LHCN-M2 (cell line): ENCODE results near the gene MACROD2. TPM values are rescaled to one million over a fixed set of nuclear protein-coding genes. Genes with fewer than 3 reads are reported as not detected.

ENCODE experiments used
- DNase-seq: peaks from one replicate; pipeline ENCODE4 v3.0.0-alpha.2; 2012; ENCODE audit warnings: low read depth
- total RNA-seq: library from RNA; depleted of rRNA; stranded (reverse); fragments of >200 nt; gene quantifications from 2 replicates; pipeline ENCODE4 v1.2.3, GENCODE V29; 2014

MACROD2 gene
- total RNA-seq, 1 experiment from 2014 or later: 1.1 TPM

DNA sequence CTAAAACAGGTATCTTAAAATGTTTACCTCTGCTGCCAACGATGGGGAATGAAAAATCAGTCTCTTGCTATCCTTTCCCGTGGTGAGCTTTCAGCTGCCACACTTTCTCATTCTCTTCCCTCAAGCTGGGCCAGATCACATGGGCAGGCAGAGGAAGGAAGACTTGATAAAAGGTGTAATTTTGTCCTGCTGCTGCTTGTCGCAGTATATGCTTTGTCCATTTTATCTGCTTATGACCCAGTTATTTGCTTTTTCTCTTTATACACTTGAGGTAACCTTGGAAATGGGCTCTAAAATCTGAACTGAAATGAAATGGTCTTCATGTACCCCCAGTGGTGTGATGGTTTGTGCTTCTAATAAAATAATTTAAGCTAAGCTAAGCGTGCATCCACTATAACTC lies 1038.0 kb downstream of the MACROD2 start:
- no peak for DNase-seq

DNA sequence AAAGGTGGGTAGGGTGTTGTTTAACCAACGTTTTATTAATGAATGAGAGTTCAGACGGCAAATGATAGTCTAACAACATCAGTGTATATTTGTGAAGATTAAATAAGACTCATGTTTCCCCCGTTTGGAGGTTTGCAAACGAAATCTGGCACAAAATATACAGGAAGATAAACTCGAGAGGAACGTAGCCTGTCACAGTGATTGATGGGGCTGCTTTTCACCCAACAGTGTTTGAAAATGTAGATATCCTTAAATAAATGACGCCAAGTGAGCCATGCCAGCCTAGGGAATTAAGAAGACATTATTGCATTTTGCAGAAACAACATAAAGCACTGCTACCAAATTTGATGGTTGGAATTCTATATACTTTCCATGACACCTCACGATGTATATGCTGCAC lies 1038.6 kb downstream of the MACROD2 start:
- DNase-seq: no peak

DNA sequence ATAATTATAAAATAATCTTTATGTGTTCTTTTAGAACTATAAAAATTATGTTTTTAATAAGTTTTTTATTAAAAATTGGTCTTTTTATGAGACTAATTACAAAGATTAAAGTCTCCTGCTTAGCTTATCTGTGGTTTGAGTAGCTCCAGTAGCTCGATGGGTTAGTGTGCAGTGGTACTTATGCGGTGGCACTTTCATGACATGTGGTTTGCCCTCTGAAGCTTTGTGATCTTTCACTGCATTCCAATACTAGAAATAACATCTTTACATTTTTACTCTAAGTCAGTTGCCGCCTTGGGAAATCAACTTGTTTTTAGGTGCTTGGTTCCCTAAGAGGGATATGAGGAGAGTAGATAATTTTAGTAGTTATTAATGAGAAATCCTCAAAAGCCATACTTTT lies 1041.6 kb downstream of the MACROD2 start:
- DNase-seq: no peak

DNA sequence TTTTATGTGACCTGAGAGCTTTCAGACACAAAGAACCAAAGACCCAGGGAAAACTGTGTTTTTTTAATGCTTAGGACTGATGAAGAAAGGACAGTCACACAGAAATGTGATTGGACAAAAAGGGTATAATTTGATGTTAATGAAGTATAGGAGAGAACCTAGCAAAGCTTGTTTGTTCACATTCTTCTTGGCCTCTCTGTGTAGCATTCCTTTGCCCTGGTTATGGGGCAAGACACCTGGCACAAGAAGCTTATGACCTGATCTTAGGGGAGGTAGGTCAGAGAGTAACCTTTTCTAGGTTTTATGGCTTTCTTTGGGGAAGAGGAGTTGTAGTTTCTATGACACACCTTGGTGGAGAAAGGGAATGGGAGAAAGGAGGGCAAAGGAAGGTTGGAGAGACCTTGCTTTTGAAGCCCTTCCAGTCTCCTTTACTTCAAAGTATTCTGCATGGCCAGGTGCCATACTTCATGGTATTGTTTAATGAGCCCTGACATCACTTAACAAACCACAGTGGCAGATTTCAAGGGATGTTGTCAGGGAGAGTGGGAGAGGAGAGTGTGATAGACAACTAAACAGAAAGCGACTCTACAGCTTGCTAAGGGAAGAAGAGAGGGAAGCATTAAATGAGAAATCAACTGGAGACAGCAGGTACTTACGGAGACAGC lies 1043.9 kb downstream of the MACROD2 start:
- DNase-seq: no peak

DNA sequence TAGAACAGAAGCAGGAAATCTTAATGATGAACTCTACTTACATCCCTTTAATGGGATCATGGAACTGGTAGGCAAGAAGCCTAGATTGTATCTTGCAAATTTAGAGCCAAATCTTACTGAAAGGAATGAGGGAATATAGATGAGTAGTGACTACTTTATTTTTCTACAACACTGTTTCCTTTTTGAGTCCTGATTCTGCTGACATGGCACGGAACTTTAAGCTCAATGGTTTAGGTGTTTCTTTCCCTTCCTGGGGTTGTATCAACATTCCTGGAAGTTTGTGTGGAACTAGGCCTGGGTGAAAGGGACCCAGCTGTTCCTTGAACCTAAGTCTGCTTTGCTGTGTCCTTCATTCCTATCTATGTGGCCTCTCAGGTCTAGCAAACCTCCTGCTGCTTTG lies 1047.4 kb downstream of the MACROD2 start:
- no peak for DNase-seq

DNA sequence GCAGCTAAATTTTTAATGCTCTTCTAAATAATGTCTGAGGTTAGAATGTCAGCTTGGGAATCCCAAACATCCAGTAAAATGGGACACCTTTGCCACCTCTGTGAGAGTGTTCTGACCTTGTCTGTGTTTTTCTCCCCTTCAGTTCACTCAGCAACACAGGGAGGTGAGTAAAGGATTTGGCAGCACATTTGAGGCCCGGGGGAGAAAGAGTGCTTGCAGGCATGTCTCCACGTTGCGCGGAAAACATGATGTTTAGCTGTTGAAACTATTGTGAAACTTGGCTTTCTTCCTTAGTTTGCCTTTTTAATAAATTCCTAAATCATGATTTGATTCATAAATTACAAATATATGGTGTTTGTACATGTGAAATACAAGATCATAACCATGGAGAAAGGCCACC lies 1049.9 kb downstream of the MACROD2 start:
- DNase-seq: no peak

DNA sequence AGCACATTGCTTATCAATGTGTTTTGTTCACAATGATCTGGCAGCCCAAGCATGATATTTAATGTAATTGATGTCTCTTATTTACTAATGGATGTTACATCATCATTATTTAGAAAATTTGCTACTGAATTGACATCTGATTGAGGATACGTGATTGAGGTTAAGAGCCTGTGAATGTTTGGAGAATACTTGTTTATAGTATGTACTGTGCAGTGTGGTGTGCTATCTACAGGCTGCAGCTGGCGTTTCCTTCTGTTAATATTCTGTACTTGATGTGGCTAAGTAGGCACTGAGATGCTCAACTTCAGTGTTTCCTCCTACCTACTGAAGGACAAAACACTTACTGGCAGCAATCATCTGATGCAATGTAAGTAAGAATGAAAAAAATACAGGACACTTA lies 1051.7 kb downstream of the MACROD2 start:
- no peak for DNase-seq

DNA sequence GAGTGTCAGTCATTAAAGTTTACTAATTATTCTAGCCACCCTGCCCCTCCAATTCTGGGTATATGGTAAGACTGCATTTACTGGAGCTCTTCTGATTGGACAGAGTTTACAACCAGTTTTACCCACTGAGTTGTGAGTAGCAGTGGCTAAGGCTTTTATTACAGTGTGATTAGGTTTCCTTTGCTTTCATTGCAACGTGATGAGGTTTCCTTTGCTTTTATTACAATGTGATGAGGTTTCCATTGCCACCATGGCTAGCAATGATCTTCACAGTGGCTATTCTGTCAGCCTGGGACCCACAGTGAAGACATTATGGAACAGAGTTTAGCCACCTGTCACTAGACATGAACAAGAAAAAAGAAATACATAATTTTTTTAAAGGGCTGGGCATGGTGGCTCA lies 1052.3 kb downstream of the MACROD2 start:
- no peak for DNase-seq

DNA sequence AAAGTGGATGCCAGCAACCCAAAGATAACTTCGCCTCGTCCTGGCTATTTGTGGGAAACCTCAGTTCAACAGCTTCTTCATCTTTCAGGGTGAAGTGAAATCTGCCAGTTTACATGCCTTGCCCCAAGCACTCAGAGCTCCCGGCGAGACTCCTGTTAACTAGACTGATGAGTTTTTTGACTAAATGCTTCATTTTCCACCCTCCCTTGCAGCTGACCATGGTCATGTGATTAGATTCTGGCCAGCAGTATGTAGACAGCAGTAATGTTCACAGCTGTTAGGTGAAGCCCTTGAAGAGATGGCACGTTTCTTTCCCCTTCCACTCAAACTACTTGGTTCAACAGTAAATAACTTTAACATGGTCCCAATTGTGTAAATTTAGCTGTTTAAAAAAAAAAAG lies 1060.9 kb downstream of the MACROD2 start:
- peak; percentile 13 for DNase-seq

DNA sequence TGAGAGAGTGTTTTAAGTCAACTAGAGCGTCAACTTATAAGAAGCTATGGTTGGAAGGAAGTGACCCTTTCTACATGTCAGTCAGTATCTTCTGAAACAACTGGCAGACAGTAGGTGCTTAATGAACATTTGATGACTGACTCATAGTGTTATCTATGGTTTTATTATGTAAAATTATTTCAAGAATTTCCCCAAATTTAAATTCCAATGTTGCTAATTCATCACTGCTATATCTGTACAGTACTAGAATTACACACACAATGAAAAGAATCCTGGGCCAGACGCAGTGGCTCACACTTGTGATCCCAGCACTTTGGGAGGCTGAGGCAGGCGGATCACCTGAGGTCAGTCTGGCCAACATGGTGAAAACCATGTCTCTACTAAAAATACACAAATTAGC lies 1063.5 kb downstream of the MACROD2 start:
- DNase-seq: no peak

DNA sequence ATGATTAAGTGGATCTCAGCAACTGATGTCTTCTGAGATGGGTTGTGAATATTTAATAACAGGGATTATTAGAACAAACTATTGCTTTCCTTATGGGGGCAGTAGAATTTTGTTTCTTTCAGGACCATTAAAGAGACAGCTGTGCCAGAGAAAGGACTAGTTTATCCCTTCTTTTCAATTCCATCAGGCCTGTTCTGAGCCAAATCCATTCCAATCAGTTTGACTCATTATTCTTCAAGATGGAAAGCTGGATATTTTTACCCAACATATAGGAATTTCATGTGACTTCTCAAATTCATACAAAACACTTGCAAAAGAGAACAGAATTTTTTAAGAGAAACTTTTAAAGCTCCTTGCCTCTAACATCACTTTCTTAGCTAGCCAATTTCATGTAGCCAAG lies 1064.1 kb downstream of the MACROD2 start:
- DNase-seq: no peak

DNA sequence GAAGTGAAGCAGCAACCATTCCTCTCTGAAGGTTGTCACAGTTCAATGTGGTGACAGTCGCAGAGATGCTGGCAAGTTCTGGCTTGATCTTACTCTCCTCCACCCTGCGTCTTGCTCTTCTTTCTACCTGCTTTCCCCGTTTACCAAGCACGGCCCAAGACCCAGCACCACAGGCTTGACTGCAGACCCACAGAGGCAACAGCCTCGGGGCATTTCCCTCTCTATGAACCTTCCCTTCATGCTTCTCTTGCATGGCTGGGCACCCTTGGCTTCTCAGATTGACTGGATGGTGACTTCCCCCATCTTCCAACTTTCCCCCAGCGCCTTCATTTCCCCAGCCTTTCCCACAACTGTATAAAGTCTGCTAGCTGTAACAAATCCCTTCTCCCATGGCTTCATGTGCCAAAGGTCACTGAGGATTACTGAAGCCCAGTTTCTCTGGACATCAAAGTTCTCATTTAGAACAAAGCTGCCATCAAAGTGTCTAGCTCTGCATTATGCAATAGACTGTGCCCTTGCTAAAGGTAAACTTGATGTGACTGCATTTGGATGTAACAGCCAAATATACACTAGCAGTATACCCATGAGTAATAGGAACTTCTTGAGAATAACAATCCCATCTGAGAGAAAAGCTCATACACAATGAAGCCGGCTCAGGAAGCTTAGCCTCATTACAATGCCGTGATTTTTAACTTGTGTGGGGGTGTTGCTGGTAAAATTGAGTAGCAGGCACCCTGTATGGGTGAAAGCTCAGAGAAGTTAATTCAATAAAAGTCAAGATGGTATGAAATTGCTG lies 1065.1 kb downstream of the MACROD2 start:
- no peak for DNase-seq

DNA sequence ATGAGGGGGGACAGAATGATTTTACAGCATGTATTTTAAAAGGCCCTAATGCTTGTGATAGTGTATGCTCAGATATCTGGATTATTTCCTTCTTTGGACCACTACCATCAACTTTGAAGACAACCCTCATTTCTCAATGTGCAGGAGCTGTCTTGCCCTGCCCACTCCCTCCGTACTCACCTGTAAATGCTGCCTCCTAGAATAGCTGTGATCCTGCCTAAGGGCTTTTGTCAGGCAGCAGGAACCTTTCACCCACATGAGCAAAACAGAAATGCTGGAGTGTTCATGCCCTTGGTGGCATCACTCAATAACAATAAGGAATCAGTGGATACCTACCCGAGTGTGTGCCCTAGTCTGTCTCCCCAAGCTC lies 1065.7 kb downstream of the MACROD2 start:
- DNase-seq: no peak

DNA sequence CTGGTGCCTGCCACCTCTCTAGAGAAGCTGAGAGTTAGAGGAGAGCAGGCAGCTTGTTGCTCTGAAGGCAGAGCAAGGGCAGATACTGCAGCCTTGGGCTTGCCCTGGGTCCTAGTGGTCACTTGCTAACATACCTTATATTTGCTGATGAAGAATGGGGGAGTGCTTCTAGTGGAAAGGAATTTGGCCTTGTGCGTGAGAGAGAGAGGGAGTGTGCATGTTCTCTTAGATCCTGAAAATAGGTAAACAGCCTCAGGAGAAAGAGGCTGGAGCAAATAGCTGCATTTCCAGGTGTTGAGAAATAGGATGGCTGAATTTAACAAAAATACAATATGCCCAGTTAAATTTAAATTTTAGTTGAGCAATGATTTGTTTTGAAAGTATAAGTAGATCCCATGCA lies 1066.6 kb downstream of the MACROD2 start:
- no peak for DNase-seq

DNA sequence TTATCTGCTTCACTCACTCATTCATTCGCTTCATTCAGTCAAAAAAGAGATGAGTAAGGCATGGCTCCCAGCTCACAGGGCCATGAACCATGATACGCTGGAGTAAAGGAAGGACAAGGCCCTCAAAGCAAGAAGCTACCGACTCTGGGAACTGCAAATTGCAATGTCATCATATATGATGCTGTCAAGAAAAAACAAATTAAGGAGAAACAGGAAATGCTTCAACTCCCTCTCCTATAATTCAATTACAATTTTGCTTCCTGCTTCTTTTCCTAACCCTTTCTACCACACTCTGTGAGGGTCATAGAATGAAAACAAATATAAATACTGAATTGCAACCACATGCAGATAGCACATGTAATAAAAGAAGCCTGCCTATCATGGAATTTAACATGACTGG lies 1067.8 kb downstream of the MACROD2 start:
- DNase-seq: no peak

DNA sequence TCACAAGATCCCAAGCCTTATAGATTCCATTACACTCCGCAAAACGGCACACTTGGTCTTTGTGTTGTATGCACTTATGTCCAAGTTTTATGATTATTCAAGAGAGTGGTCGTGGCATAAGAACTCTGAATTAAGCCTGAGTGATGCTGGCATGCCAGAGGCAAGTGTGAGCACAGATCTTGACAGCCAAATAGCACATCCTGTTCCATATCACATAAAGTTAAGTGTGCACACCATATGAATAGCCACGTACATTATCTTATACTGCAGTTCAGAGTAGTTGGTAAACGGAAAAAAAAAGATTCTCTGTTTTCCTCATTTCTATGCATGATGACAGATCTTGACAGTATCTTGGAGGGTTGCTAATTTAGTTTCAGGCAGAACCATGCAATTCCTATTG lies 1069.4 kb downstream of the MACROD2 start:
- DNase-seq: no peak

DNA sequence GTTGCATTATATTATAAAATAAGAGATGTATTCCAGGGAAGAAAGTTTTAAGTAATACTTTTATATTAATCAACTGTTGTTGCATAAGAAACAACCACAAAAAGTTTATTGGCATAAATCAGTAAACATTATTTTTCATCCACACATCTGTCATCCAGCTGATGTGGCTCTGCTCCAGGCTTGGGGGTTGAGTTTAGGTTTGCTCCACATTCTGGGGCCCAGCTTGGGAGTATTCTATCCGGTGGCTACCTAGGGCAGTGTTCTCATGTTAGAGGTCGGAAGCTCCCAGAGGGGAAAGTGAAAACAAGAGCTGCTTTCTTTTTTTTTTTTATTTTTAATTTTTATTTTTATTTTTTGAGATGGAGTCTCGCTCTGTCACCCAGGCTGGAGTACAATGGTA lies 1070.5 kb downstream of the MACROD2 start:
- DNase-seq: no peak

DNA sequence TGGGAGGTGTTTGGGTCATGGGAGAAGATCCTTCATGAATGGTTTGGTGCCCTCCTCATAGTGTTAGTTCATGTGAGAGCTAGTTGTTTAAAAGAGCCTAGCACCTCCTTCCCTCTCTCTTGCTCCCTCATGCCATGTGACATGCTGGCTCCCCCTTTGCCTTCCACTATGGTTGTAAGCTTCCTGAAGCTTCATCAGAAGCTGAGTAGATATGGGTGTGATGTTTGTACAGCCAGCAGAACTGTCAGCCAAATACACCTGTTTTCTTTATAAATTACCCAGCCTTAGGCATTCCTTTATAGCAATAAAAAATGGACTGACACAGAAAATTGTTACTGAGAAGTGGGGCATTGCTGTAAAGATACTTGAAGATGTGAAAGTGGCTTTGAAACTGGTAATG lies 1073.2 kb downstream of the MACROD2 start:
- no peak for DNase-seq

DNA sequence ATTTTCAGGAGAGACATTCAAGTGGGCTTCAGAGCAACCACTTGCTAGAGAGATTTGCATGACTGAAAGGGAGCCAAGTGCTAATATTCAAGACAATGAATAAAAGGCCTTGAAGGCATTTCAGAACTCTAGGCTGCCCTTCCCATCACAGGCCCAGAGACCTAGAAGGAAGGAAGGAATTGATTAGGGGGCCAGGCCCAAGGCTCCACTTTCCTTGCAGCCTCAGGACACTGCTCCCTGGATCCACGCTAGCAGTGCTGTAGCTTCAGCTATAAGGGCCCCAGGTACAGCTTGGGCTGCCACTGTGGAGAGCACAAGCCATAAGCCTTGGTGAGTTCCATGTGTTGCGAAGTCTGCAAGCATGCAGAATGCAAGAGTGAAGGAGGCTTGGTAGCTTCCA lies 1074.0 kb downstream of the MACROD2 start:
- DNase-seq: no peak

DNA sequence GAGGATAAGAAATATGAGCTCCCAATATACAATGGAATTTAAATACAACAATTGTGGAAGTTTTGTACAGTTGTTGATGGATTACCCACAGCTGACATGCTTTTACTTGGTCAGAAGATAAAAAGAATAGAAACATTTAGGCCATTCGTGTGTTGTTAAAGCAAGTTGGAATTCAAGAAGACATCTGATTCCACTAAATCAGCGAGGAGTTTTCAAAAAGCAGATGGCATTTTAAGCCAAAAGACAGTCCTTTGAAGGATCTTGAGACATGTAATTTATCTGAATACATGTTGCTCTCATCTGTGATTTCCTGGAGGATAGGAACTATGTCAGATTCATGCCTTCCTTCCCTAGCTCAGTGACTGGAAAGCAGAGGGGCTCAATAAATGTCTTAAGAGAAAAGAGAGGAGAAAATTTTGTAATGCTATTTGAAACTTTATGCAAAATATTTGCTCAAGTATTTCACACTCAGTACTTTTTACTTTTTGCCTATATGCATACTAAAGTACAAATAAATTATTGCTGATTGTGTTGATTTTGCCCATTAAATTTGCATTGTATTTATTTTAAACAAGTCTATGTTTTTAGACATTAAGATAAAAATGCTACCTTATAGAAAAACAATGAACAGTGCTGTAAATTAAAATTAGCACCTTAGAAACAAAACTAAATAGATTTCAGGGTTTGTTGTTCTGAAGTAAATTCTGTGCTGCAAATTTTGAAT lies 1075.9 kb downstream of the MACROD2 start:
- DNase-seq: peak; percentile 10

DNA sequence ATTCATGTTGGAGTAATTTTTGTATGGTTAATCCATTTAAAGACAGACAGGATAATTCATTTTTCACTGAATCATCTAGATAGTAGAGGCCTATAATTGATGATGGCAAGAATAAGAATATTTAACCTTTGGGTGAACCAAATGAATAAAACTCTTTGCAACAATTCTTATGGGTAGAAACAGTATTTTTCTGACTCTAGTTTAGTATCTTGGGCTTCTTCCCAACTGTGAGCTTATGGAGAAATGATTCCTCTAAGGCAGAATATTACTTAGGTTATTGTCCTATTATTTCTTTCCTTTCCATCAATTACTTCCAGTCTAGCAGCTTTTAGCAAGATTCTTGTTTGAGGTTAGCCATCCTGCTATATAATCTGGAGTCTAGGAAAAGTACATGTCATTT lies 1077.0 kb downstream of the MACROD2 start:
- no peak for DNase-seq

DNA sequence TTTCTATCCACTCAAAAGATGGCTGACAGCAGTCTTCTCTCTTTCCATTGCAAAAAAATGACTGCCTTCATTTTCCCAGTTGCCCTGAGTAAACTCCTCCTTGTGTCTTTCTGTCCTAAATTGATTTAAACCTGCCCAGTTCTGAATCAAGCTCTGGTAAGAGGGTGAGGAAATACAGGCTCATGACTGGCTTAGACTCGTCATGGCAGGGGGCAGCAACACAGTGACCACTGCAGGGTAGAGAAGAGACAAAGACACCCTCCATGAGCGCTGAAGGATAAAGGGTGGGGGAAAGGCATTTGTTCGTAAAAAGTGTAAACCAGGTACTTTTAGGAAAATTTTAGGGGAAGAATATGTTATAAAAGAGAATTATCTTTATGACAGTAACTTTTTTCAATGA lies 1080.3 kb downstream of the MACROD2 start:
- DNase-seq: no peak

DNA sequence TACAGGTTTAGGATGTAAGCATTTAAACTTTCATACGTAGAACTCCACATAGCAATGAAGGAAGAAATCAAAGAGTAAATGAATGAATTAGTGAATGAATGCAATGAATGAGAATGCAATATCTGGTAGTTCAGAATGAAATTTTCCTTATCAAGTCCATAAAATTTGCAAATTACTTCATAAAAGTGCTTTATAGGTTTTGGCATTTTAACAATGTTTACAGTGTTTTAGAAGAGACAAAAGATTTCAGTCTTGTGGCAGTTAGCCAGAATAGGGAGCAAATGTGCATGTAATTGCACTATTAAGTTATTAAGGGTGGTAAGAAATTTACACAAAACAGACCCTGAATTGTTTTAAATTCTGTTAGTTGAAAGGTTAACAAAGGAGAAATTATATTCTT lies 1081.5 kb downstream of the MACROD2 start:
- no peak for DNase-seq
